ENCODE data around the gene SMC1B.
"Not testable (repeated sequence)": the region's sequence is repeated elsewhere in the genome, so short reads cannot be mapped to it uniquely, and the experiment has no call there.

DNA sequence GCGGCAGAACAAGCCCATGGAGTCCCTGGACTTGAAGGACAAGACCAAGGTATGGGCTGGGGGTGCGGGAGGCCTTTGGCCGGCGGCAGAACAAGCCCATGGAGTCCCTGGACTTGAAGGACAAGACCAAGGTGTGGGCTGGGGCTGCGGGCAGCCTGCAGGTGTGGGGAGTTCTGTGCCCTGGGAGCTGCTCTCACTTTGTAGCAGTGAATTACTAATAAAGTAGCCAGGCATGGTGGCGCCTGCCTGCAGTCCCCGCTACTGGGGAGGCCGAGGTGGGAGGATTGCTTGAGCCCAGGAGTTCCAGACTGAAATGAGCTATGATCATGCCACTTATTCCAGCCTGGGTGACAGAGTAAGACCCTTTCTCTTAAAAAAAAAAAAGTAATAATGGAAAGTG, 85.1 kb downstream of the SMC1B start:
- TF ChIP-seq, protein P1, sequence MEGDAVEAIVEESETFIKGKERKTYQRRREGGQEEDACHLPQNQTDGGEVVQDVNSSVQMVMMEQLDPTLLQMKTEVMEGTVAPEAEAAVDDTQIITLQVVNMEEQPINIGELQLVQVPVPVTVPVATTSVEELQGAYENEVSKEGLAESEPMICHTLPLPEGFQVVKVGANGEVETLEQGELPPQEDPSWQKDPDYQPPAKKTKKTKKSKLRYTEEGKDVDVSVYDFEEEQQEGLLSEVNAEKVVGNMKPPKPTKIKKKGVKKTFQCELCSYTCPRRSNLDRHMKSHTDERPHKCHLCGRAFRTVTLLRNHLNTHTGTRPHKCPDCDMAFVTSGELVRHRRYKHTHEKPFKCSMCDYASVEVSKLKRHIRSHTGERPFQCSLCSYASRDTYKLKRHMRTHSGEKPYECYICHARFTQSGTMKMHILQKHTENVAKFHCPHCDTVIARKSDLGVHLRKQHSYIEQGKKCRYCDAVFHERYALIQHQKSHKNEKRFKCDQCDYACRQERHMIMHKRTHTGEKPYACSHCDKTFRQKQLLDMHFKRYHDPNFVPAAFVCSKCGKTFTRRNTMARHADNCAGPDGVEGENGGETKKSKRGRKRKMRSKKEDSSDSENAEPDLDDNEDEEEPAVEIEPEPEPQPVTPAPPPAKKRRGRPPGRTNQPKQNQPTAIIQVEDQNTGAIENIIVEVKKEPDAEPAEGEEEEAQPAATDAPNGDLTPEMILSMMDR (conservative IDR thresholded peaks at IDR 0.05; ENCODE audit: low read depth, low read length) = not testable (repeated sequence)
- TF ChIP-seq EZH2 (IDR thresholded peaks at IDR 0.05; ENCODE audit: borderline replicate concordance, low read depth, low read length, poor library complexity, severe bottlenecking) = not testable (repeated sequence)
